HCT116 (cell line): ENCODE results near the gene LCN6.

Source experiments
- CBX3 ChIP-seq: IDR thresholded peaks from 2 replicates; pipeline ENCODE4 v1.6.1; 2012; ENCODE audit warnings: low read depth
- CEBPB ChIP-seq: IDR thresholded peaks from 2 replicates; pipeline ENCODE4 v1.6.1; 2012; ENCODE audit warnings: low read depth
- ELF1 ChIP-seq: IDR thresholded peaks from 2 replicates; pipeline ENCODE4 v1.6.1; 2012; ENCODE audit warnings: low read depth, borderline replicate concordance
- EZH2 ChIP-seq: fragments of 200-600 bp; sonication (generic); IDR thresholded peaks from 2 replicates; pipeline ENCODE4 v1.6.1; 2017; ENCODE audit warnings: antibody characterized with exemption, mixed run types
- EZH2phosphoT487 ChIP-seq: fragments of 200-600 bp; IDR thresholded peaks from 2 replicates; pipeline ENCODE4 v1.6.1; 2018; ENCODE audit warnings: antibody characterized with exemption, borderline replicate concordance
- POLR2A ChIP-seq: IDR thresholded peaks from 2 replicates; pipeline ENCODE4 v1.7.0; 2011; ENCODE audit warnings: borderline replicate concordance; ENCODE audit not compliant: insufficient read depth, insufficient read length; ENCODE audit errors: extremely low read depth
- RAD21 ChIP-seq: IDR thresholded peaks from 2 replicates; pipeline ENCODE4 v1.6.1; 2012; ENCODE audit warnings: low read depth, mild to moderate bottlenecking
- SP1 ChIP-seq: IDR thresholded peaks from 2 replicates; pipeline ENCODE4 v1.6.1; 2012; ENCODE audit warnings: low read depth
- YY1 ChIP-seq: IDR thresholded peaks from 2 replicates; pipeline ENCODE4 v1.6.1; 2011; ENCODE audit warnings: low read length, low read depth, moderate library complexity, mild to moderate bottlenecking; ENCODE audit not compliant: insufficient replicate concordance; ENCODE audit errors: extremely low read depth
- TF ChIP-seq, protein P1 (sequence below), 3 experiments: fragments of 200-600 bp in 1 of 3; sonication (generic) in 1 of 3; IDR thresholded peaks in 2 of 3; conservative IDR thresholded peaks in 1 of 3; 2 replicates each; pipeline ENCODE4 v1.5.1; 2012 to 2017; ENCODE audit warnings: low read depth in 2 of 3, low read length in 2 of 3, antibody characterized with exemption in 1 of 3, borderline replicate concordance in 1 of 3, control low read depth in 1 of 3, mild to moderate bottlenecking in 1 of 3, mixed read lengths in 1 of 3, mixed run types in 1 of 3, moderate library complexity in 1 of 3; ENCODE audit not compliant: insufficient read depth in 1 of 3
- TF ChIP-seq, protein P2 (sequence below): IDR thresholded peaks from 2 replicates; pipeline ENCODE4 v1.6.1; 2012; ENCODE audit warnings: low read depth
- TF ChIP-seq, protein P3 (sequence below): IDR thresholded peaks from 2 replicates; pipeline ENCODE4 v1.6.1; 2012

DNA sequence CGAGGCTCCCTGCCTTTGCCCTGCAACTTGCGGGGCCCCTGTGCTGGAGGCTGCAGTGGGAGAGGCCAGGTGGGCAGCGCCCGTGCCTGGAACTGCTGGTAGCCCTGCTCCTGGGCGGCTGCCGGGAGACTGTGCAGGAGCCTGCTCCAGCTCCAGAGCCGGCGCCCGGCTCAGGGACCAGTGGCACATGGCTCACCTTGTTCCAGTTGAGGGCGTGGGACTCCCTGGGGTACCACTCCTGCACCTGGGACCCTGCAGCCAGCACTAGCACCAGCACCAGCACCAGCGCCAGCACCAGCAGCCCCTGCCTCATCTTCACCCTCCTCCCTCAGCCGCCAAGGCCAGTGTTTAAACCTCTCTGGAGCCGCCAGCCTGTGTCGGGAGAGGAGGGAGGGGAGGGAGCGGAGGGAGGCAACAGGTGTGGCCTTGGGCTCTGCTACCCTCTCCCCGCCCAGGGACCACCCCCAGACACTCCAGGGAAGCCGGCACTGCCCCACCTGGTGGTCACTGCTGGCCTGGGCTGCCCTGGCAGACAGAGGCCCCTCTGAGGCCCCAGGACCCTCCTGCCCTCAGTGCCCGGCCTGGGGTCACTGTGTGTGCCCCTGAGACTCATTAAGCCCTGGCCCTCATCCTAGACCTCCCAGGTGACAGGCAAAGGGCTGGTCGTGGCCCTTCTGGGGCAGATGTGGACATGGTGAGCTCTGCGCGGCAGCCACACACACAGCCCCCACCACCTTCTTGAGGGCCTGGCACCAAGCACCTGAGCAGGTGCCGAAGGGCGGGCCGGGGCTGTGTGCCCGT is 5.5 kb downstream of the LCN6 start, which contains the start of gene LCN10:
- TF ChIP-seq RAD21 (no peak), EZH2 (no peak), CEBPB (no peak), ELF1 (no peak), POLR2A (no peak), YY1 (no peak), CBX3 (no peak), SP1 (no peak), EZH2phosphoT487 (no peak)
- TF ChIP-seq, protein P1, sequence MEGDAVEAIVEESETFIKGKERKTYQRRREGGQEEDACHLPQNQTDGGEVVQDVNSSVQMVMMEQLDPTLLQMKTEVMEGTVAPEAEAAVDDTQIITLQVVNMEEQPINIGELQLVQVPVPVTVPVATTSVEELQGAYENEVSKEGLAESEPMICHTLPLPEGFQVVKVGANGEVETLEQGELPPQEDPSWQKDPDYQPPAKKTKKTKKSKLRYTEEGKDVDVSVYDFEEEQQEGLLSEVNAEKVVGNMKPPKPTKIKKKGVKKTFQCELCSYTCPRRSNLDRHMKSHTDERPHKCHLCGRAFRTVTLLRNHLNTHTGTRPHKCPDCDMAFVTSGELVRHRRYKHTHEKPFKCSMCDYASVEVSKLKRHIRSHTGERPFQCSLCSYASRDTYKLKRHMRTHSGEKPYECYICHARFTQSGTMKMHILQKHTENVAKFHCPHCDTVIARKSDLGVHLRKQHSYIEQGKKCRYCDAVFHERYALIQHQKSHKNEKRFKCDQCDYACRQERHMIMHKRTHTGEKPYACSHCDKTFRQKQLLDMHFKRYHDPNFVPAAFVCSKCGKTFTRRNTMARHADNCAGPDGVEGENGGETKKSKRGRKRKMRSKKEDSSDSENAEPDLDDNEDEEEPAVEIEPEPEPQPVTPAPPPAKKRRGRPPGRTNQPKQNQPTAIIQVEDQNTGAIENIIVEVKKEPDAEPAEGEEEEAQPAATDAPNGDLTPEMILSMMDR (IDR thresholded peaks at IDR 0.05 in 2 of 3, conservative IDR thresholded peaks at IDR 0.05 in 1 of 3; ENCODE audit: borderline replicate concordance in 1 of 3, insufficient read depth in 1 of 3, low read depth in 2 of 3, low read length in 2 of 3) = peak in 2 of 3 experiments; percentile 48 to 71; a peak in 4 of 6 replicates
- TF ChIP-seq, protein P2, sequence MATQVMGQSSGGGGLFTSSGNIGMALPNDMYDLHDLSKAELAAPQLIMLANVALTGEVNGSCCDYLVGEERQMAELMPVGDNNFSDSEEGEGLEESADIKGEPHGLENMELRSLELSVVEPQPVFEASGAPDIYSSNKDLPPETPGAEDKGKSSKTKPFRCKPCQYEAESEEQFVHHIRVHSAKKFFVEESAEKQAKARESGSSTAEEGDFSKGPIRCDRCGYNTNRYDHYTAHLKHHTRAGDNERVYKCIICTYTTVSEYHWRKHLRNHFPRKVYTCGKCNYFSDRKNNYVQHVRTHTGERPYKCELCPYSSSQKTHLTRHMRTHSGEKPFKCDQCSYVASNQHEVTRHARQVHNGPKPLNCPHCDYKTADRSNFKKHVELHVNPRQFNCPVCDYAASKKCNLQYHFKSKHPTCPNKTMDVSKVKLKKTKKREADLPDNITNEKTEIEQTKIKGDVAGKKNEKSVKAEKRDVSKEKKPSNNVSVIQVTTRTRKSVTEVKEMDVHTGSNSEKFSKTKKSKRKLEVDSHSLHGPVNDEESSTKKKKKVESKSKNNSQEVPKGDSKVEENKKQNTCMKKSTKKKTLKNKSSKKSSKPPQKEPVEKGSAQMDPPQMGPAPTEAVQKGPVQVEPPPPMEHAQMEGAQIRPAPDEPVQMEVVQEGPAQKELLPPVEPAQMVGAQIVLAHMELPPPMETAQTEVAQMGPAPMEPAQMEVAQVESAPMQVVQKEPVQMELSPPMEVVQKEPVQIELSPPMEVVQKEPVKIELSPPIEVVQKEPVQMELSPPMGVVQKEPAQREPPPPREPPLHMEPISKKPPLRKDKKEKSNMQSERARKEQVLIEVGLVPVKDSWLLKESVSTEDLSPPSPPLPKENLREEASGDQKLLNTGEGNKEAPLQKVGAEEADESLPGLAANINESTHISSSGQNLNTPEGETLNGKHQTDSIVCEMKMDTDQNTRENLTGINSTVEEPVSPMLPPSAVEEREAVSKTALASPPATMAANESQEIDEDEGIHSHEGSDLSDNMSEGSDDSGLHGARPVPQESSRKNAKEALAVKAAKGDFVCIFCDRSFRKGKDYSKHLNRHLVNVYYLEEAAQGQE = no peak
- TF ChIP-seq, protein P3, sequence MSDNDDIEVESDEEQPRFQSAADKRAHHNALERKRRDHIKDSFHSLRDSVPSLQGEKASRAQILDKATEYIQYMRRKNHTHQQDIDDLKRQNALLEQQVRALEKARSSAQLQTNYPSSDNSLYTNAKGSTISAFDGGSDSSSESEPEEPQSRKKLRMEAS = no peak
